GM19351 (cell line): ENCODE measurements around the gene CKMT2.

Experiments used
- ATAC-seq: cut with Tn5 transposase; IDR thresholded peaks from one replicate; pipeline ENCODE4 v1.9.1; 2021; ENCODE audit warnings: mild to moderate bottlenecking, moderate library complexity; ENCODE audit not compliant: unreplicated experiment

Gene CKMT2

GRCh38 chr5:81302596-81302995 is 69.5 kb downstream of the CKMT2 start:
- ATAC-seq: no peak

- no peak for ATAC-seq
Observed at GRCh38 chr5:81303563-81303962, 70.4 kb downstream of the CKMT2 start.

DNA sequence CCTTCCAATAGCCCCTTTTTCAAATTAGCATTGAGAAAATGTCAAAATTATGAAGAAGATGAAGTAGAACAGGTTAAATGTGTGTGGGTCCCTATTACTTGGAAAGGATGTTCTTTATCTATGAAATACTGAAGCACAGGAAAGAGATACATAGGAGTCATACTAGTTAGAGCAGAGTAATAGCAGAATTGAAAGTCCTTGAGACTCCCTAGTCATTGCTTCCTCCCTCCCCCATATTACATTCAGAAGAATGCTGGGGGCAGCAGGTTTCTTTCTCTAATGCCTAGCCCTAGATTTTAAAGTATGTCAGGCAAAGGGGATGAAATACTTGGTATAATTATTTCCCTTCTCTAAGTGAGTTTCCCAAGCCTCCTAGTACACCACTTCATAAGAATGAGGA is 72.7 kb downstream of the CKMT2 start:
- ATAC-seq: no peak

GRCh38 chr5:81308836-81309235 is 75.7 kb downstream of the CKMT2 start:
- ATAC-seq: no peak

GRCh38 chr5:81310402-81311063 is 77.4 kb downstream of the CKMT2 start:
- no peak for ATAC-seq

GRCh38 chr5:81313278-81313677 is 80.2 kb downstream of the CKMT2 start:
- no peak for ATAC-seq

- no peak for ATAC-seq
Observed at GRCh38 chr5:81313686-81314085, 80.6 kb downstream of the CKMT2 start.

DNA sequence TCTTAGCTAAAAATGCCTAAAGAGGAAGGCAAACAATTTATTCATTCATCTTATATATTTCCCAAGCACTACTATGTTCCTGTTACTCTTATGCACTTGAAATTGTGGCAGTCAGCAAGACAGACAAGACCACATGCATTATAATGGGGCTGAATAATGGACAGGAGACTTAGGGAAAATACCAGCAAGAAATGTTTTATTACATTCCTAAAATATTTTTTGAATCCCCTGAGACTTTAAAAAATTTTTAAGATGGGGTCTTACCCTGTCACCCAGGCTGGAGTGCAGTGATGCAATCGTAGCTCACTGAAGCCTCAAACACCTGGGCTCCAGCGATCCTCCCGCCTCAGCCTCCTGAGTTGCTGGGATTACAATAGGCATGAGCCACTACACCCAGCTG is 81.5 kb downstream of the CKMT2 start:
- no peak for ATAC-seq

GRCh38 chr5:81315336-81315735 is 82.2 kb downstream of the CKMT2 start:
- no peak for ATAC-seq

DNA sequence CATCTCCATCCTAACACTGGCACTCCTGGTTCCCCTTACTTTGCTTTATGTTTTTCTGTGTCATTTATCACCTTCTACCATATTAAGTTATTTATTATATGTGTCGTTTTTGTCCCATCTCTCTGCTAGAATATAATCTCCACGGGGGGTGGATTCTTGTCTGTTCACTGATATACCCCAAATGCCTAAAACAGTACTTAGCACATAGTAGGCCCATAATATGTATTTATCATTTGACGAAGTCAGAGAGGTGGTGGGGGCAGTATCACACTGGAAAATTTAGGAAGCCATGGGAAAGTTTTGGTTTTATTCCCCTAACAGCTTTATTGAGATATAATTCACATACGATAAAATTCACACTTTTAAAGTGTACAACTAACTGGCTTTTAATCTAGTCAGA is 82.7 kb downstream of the CKMT2 start:
- ATAC-seq: no peak
